Immature natural killer cell (primary cell): ENCODE measurements around the gene BCL2. TPM values are rescaled to one million over a fixed set of nuclear protein-coding genes. Genes with fewer than 3 reads are reported as not detected.
A peak's percentile ranks its signal among the peaks of the same experiment; 100 is the strongest.

Source experiments
- DNase-seq, 3 donors: peaks; one replicate each; pipeline ENCODE4 v3.0.0; 2022; ENCODE audit warnings: mixed read lengths in 1 of 3
- H3K27ac Mint-ChIP-seq, 6 donors: one replicate each; pipeline ENCODE4 v1.8.0; 2020; ENCODE audit warnings: mixed read lengths in 6 of 6, mild to moderate bottlenecking in 5 of 6, inconsistent platforms in 4 of 6, moderate library complexity in 3 of 6
- H3K27me3 Mint-ChIP-seq, 3 donors: one replicate each; pipeline ENCODE4 v1.8.0; 2020 to 2021; ENCODE audit warnings: low read depth in 3 of 3, mild to moderate bottlenecking in 3 of 3, mixed read lengths in 3 of 3, moderate library complexity in 3 of 3, inconsistent platforms in 1 of 3
- H3K36me3 Mint-ChIP-seq, 3 donors: one replicate each; pipeline ENCODE4 v1.8.0; 2020; ENCODE audit warnings: mixed read lengths in 3 of 3, inconsistent platforms in 2 of 3, mild to moderate bottlenecking in 2 of 3
- H3K4me1 Mint-ChIP-seq, 2 donors: one replicate each; pipeline ENCODE4 v1.8.0; 2020; ENCODE audit warnings: inconsistent platforms in 2 of 2, mild to moderate bottlenecking in 2 of 2, mixed read lengths in 2 of 2, moderate library complexity in 1 of 2
- H3K4me3 Mint-ChIP-seq, 5 donors: one replicate each; pipeline ENCODE4 v1.8.0; 2020; ENCODE audit warnings: mild to moderate bottlenecking in 5 of 5, mixed read lengths in 5 of 5, inconsistent platforms in 3 of 5, moderate library complexity in 3 of 5
- H3K9me3 Mint-ChIP-seq, 6 donors: one replicate each; pipeline ENCODE4 v1.8.0; 2020; ENCODE audit warnings: mild to moderate bottlenecking in 6 of 6, mixed read lengths in 6 of 6, inconsistent platforms in 4 of 6, moderate library complexity in 3 of 6
- polyA plus RNA-seq, 3 donors: library from polyadenylated mRNA; unstranded; fragments of 300-500 nt; fragmentation: Illumina TruSeq; gene quantifications; one replicate each; pipeline ENCODE4 v1.2.3, GENCODE V29; 2021

Gene BCL2
- polyA plus RNA-seq, 3 donors from 2014 or later = 5.1 to 8.0 (median 5.7) TPM

GRCh38 chr18:63168287-63168686 is 151.3 kb downstream of the BCL2 start:
- no peaks in the 10 kb centered on the region for H3K9me3 Mint-ChIP-seq
- peaks cover 11 to 13% of the 10 kb centered on the region in 2 donors for H3K4me1 Mint-ChIP-seq
- DNase-seq = no peak
- peaks cover 0 to 2% (median 0%) of the 10 kb centered on the region in 3 donors for H3K27me3 Mint-ChIP-seq
- no peak overlapping the region for H3K4me3 Mint-ChIP-seq
- H3K27ac Mint-ChIP-seq = no peak overlapping the region
- H3K36me3 Mint-ChIP-seq = peaks cover 0 to 17% (median 0%) of the 10 kb centered on the region in 3 donors

- H3K36me3 Mint-ChIP-seq = peaks cover 0 to 14% (median 0%) of the 10 kb centered on the region in 3 donors
These were observed 153.4 kb downstream of the BCL2 start for GRCh38 chr18:63166142-63166541.

GRCh38 chr18:63164396-63164795 is 155.2 kb downstream of the BCL2 start:
- Mint-ChIP-seq H3K4me3 (no peak overlapping the region), H3K27ac (peak overlapping the region in 3 of 6 donors; percentile 22 to 93 (median 61)), H3K9me3 (no peaks in the 10 kb centered on the region), H3K27me3 (peaks cover 4 to 12% (median 9%) of the 10 kb centered on the region in 3 donors), H3K36me3 (peaks cover 0 to 18% (median 0%) of the 10 kb centered on the region in 3 donors), H3K4me1 (peaks cover 50 to 52% of the 10 kb centered on the region in 2 donors)
- no peak for DNase-seq

More at GRCh38 chr18:63166142-63166541, 153.4 kb downstream of the BCL2 start:
- Mint-ChIP-seq H3K9me3 (no peaks in the 10 kb centered on the region), H3K27ac (peak overlapping the region in 2 of 6 donors; percentile 18 to 29), H3K27me3 (peaks cover 4 to 8% (median 7%) of the 10 kb centered on the region in 3 donors), H3K4me3 (no peak overlapping the region), H3K4me1 (peaks cover 32 to 35% of the 10 kb centered on the region in 2 donors)
- DNase-seq = no peak

- H3K36me3 Mint-ChIP-seq = peaks cover 0 to 18% (median 0%) of the 10 kb centered on the region in 3 donors
- H3K4me1 Mint-ChIP-seq = peaks cover 61 to 66% of the 10 kb centered on the region in 2 donors
- peaks cover 4 to 12% (median 7%) of the 10 kb centered on the region in 3 donors for H3K27me3 Mint-ChIP-seq
- peak overlapping the region; percentile 93 to 98 (median 96) for H3K27ac Mint-ChIP-seq
- no peaks in the 10 kb centered on the region for H3K9me3 Mint-ChIP-seq
- H3K4me3 Mint-ChIP-seq = peak overlapping the region; percentile 64 to 86 (median 77)
- no peak for DNase-seq
These were observed 157.1 kb downstream of the BCL2 start for GRCh38 chr18:63162271-63163014.

GRCh38 chr18:63161761-63162195 is 157.8 kb downstream of the BCL2 start:
- H3K4me1 Mint-ChIP-seq = peaks cover 66 to 73% of the 10 kb centered on the region in 2 donors
- DNase-seq = peak; percentile 81 to 86 (median 82)
- peaks cover 4 to 13% (median 7%) of the 10 kb centered on the region in 3 donors for H3K27me3 Mint-ChIP-seq
- peak overlapping the region; percentile 64 to 86 (median 77) for H3K4me3 Mint-ChIP-seq
- H3K27ac Mint-ChIP-seq = peak overlapping the region; percentile 93 to 98 (median 96)
- H3K9me3 Mint-ChIP-seq = no peaks in the 10 kb centered on the region
- peaks cover 0 to 13% (median 0%) of the 10 kb centered on the region in 3 donors for H3K36me3 Mint-ChIP-seq

- H3K4me3 Mint-ChIP-seq = peak overlapping the region; percentile 64 to 86 (median 77)
- H3K27me3 Mint-ChIP-seq = peaks cover 7 to 15% (median 8%) of the 10 kb centered on the region in 3 donors
- H3K27ac Mint-ChIP-seq = peak overlapping the region; percentile 93 to 98 (median 96)
- peak; percentile 62 to 77 (median 66) for DNase-seq
- H3K4me1 Mint-ChIP-seq = peaks cover 72 to 79% of the 10 kb centered on the region in 2 donors
- peaks cover 0 to 13% (median 0%) of the 10 kb centered on the region in 3 donors for H3K36me3 Mint-ChIP-seq
- H3K9me3 Mint-ChIP-seq = no peaks in the 10 kb centered on the region
These were observed 158.4 kb downstream of the BCL2 start for GRCh38 chr18:63161032-63161760.

- peaks cover 80 to 87% of the 10 kb centered on the region in 2 donors for H3K4me1 Mint-ChIP-seq
- peak overlapping the region; percentile 64 to 86 (median 77) for H3K4me3 Mint-ChIP-seq
- no peaks in the 10 kb centered on the region for H3K9me3 Mint-ChIP-seq
- no peak for DNase-seq
- H3K27ac Mint-ChIP-seq = peak overlapping the region; percentile 93 to 98 (median 96)
- H3K27me3 Mint-ChIP-seq = peaks cover 8 to 16% (median 11%) of the 10 kb centered on the region in 3 donors
- peaks cover 0 to 13% (median 0%) of the 10 kb centered on the region in 3 donors for H3K36me3 Mint-ChIP-seq
These were observed 159.2 kb downstream of the BCL2 start for GRCh38 chr18:63160172-63160995.

- peak overlapping the region in 3 of 5 donors; percentile 57 to 81 (median 77) for H3K4me3 Mint-ChIP-seq
- H3K36me3 Mint-ChIP-seq = peaks cover 0 to 13% (median 0%) of the 10 kb centered on the region in 3 donors
- DNase-seq = no peak
- peak overlapping the region; percentile 93 to 98 (median 96) for H3K27ac Mint-ChIP-seq
- H3K9me3 Mint-ChIP-seq = no peaks in the 10 kb centered on the region
- peaks cover 88 to 95% of the 10 kb centered on the region in 2 donors for H3K4me1 Mint-ChIP-seq
- peaks cover 11 to 20% (median 14%) of the 10 kb centered on the region in 3 donors for H3K27me3 Mint-ChIP-seq
These were observed 160.0 kb downstream of the BCL2 start for GRCh38 chr18:63159590-63159989.

GRCh38 chr18:63158676-63159291 is 160.8 kb downstream of the BCL2 start:
- Mint-ChIP-seq H3K4me1 (peaks cover 90 to 95% of the 10 kb centered on the region in 2 donors), H3K27me3 (peaks cover 11 to 23% (median 14%) of the 10 kb centered on the region in 3 donors), H3K9me3 (no peaks in the 10 kb centered on the region), H3K4me3 (peak overlapping the region in 1 of 5 donors; percentile 77), H3K27ac (peak overlapping the region; percentile 23 to 98 (median 78)), H3K36me3 (peaks cover 0 to 8% (median 0%) of the 10 kb centered on the region in 3 donors)
- no peak for DNase-seq

- Mint-ChIP-seq H3K36me3 (peaks cover 0 to 4% (median 0%) of the 10 kb centered on the region in 3 donors), H3K4me3 (peak overlapping the region in 1 of 5 donors; percentile 77), H3K27ac (peak overlapping the region in 5 of 6 donors; percentile 36 to 96 (median 65)), H3K27me3 (peaks cover 11 to 23% (median 14%) of the 10 kb centered on the region in 3 donors), H3K4me1 (peaks cover 90 to 95% of the 10 kb centered on the region in 2 donors), H3K9me3 (no peaks in the 10 kb centered on the region)
- DNase-seq = no peak
These were observed 161.4 kb downstream of the BCL2 start for GRCh38 chr18:63158012-63158631.

GRCh38 chr18:63157293-63158011 is 162.1 kb downstream of the BCL2 start:
- peak overlapping the region in 2 of 5 donors; percentile 21 to 93 for H3K4me3 Mint-ChIP-seq
- peak overlapping the region; percentile 44 to 96 (median 62) for H3K27ac Mint-ChIP-seq
- peaks cover 90 to 93% of the 10 kb centered on the region in 2 donors for H3K4me1 Mint-ChIP-seq
- H3K9me3 Mint-ChIP-seq = no peaks in the 10 kb centered on the region
- peaks cover 9 to 23% (median 14%) of the 10 kb centered on the region in 3 donors for H3K27me3 Mint-ChIP-seq
- peaks cover 0 to 4% (median 0%) of the 10 kb centered on the region in 3 donors for H3K36me3 Mint-ChIP-seq
- no peak for DNase-seq
